HUES6 (cell line): ENCODE results near the gene ZNF329.

Source experiments
- H3K27ac ChIP-seq: 2 replicates; pipeline ENCODE4 v1.7.0; 2013; ENCODE audit warnings: low read depth, mild to moderate bottlenecking, low read length, inconsistent platforms
- H3K27me3 ChIP-seq: 2 replicates; pipeline ENCODE4 v1.6.1; 2013; ENCODE audit warnings: low read length; ENCODE audit not compliant: control insufficient read depth, insufficient read depth
- H3K36me3 ChIP-seq: 2 replicates; pipeline ENCODE4 v1.6.1; 2013; ENCODE audit warnings: low read length; ENCODE audit not compliant: control insufficient read depth, insufficient read depth
- H3K4me1 ChIP-seq: 2 replicates; pipeline ENCODE4 v1.6.1; 2013; ENCODE audit warnings: low read length; ENCODE audit not compliant: control insufficient read depth, insufficient read depth
- H3K4me3 ChIP-seq: 2 replicates; pipeline ENCODE4 v1.5.1; 2013; ENCODE audit warnings: low read depth, low read length
- H3K9ac ChIP-seq: one replicate; pipeline ENCODE4 v1.6.1; 2013; ENCODE audit warnings: mild to moderate bottlenecking, low read length
- H3K9me3 ChIP-seq: 2 replicates; pipeline ENCODE4 v1.6.1; 2013; ENCODE audit warnings: low read depth, low read length; ENCODE audit not compliant: control insufficient read depth, insufficient read depth

Gene ZNF329

DNA sequence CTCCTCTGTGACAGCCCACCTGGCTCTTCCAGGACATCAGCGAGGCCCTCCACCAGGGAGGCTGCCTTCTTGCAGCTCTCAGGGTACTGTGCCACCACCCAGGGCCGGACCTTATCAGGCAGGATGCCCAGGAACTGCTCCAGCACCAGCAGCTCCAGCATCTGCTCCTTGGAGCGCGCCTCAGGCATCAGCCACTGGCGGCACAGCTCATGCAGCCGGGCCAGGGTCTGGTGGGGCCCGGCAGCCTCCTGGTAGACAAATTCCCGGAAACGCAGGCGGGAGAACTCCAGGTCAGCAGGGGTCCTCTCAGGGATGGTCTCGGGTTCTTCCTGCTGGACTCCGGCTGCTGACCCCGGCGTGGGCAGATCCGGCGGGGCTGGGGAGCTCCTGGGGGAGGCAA is 60.7 kb downstream of the ZNF329 start:
- Histone ChIP-seq H3K4me3 (no peak overlapping the region), H3K36me3 (peaks cover 42% of the 10 kb centered on the region), H3K27me3 (no peaks in the 10 kb centered on the region), H3K9me3 (peaks cover 40% of the 10 kb centered on the region), H3K27ac (no peak overlapping the region), H3K4me1 (no peaks in the 10 kb centered on the region), H3K9ac (no peak overlapping the region)

DNA sequence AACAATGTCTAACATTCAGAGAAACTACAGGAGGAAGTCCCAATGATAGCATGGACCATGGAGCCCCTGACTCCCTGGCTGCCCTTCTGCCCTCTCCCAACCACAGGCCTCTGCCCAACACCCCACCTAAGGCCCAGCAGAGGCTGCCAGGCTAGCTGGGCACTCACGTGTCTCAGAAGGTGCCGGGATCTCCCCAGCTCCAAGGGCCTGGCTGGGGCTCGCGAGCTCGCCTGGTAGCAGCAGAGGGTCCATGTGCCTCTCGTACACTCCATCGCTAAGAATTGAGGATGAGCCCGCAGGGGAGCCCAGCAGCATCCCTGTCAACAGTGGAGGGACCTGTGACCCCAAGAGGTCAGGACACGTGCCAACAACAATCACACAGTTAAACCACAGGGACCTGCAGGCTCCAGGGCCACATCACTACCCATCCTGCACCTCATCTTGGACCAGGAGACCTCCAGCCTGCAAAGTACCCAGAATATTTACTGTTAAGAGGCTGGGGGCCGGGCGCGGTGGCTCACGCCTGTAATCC is 62.0 kb downstream of the ZNF329 start:
- H3K27me3 ChIP-seq = no peaks in the 10 kb centered on the region
- no peak overlapping the region for H3K9ac ChIP-seq
- H3K4me3 ChIP-seq = no peak overlapping the region
- H3K4me1 ChIP-seq = no peaks in the 10 kb centered on the region
- H3K9me3 ChIP-seq = peaks cover 47% of the 10 kb centered on the region
- H3K27ac ChIP-seq = no peak overlapping the region
- H3K36me3 ChIP-seq = peaks cover 52% of the 10 kb centered on the region

DNA sequence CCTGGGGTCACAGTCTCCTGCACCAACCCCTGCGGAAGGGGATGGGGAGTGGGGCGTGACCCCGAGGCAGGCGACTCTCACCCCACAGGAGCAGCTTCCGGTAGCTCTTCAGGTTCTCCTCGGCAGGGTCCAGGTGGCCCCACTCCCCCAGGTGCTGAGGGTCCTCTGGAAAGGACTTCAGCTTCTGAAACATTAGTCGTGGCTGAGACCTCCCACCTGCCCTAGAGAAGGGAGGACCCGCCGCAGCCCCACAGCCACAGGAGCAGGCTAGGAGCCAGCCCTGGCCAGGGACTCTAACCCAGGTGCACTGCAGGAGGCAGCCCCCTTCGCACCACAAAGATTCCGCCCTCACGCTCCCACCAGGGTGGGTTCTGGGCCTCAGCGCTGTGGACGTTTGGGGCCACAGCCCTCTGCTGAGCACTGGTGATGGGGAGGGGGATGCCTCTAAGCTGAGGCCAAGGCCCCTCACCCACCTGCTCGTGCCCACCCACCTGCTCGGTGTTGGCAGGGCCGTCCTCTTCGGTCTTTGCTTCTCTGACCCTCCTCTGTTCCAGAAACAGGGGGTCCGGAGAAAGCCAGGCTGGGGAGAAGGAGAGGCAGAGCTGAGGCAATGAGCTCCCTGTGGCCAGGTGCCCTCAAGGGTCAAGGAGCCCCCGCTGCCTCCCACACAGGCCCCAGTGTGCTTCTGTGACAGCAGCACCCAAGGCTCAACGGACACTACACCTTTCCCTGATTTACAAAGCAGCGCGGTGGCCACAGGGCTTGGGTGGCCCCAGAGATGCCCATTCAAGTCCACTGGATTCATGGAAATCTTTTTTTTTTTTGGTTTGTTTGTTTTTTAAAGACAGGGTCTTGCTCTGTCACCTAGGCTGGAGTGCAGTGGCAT is 63.5 kb downstream of the ZNF329 start:
- Histone ChIP-seq H3K27me3 (no peaks in the 10 kb centered on the region), H3K4me3 (no peak overlapping the region), H3K4me1 (no peaks in the 10 kb centered on the region), H3K36me3 (peaks cover 53% of the 10 kb centered on the region), H3K9me3 (peaks cover 53% of the 10 kb centered on the region), H3K9ac (no peak overlapping the region), H3K27ac (no peak overlapping the region)

DNA sequence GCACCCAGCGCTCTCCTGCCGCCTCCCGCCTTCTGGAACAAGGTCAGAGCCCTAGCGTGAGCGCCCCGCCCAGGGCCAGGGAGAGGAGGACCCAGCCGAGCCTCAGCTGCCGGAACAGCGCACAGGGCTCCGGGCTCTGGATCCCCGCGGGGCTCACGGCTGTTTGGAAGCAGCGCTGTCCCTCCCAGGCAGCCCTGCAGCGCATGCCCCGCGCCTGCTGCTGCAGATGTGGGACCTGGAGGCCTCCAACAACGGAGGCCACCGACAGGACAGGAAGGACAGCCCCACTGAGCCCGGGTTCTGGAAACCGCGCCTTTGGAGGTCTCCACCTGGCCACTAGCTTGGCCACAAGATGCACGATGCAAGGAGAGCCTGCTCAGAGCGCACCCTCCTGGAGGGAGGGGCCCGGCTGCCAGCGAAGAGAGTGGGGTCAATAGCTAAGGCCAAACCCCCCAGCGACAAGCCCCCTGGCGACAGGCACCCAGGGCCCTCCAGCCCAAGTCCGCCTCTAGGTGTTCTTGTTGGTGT is 65.2 kb downstream of the ZNF329 start:
- H3K9me3 ChIP-seq = peaks cover 63% of the 10 kb centered on the region
- no peaks in the 10 kb centered on the region for H3K27me3 ChIP-seq
- H3K4me1 ChIP-seq = no peaks in the 10 kb centered on the region
- H3K27ac ChIP-seq = no peak overlapping the region
- peaks cover 53% of the 10 kb centered on the region for H3K36me3 ChIP-seq
- H3K4me3 ChIP-seq = no peak overlapping the region
- H3K9ac ChIP-seq = no peak overlapping the region

DNA sequence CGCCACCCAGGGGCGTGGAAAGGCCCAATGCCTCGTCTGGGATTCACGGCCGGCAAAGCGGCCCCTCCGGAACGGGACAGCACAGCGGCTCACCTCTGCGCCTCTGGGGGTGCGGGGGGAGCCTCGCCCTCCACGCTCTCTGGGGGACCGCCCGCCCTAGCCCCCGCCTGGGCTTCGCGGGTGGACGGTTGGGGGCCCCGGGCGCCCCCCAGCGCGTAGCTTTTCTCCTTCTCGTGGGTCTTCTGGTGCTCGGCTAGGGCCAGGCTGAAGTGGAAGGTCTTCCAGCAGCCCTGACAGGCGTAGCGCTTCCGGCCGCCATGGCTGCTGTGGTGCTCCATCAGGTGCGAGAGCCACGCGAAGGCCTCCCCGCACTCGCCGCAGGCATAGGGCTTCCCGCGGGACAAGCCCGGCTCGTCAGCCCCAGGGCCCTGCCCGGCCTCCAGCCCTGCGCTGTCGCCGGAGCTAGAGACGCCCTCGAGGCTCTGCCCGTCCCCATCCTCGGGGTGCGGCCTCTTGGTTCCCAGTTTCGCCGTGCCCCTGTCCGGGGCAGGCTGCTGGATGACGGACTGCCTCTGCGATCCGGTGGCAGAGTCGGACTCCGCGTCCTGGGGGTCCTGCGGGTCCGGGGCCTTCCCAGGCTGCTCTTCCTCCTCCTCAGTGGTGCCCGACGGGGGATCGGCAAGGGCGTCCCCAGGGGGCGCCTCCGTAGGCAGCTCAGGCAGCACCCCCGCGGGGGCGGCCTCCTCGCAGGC is 65.8 kb downstream of the ZNF329 start:
- H3K27ac ChIP-seq = no peak overlapping the region
- H3K9ac ChIP-seq = no peak overlapping the region
- peaks cover 47% of the 10 kb centered on the region for H3K36me3 ChIP-seq
- H3K4me3 ChIP-seq = no peak overlapping the region
- H3K27me3 ChIP-seq = no peaks in the 10 kb centered on the region
- no peaks in the 10 kb centered on the region for H3K4me1 ChIP-seq
- H3K9me3 ChIP-seq = peaks cover 64% of the 10 kb centered on the region

DNA sequence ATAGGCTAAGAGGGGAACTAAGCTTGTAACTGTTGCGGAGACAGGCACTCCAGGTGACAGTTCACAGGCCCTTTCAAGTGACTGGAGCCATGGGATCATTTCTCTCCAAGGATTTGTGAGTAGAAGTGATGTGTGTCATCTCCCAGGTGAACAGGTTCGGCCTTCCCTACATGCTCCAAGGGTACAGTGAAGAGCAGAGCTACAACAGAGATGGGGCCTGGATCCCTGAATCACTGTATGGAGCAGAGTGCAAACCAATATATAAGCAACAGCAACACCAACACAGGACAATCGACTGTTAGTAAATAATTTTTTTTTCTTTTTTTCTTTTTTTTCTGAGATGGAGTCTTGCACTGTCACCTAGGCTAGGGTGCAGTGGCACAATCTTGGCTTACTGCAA is 67.6 kb downstream of the ZNF329 start:
- no peaks in the 10 kb centered on the region for H3K27me3 ChIP-seq
- no peak overlapping the region for H3K9ac ChIP-seq
- no peak overlapping the region for H3K27ac ChIP-seq
- peaks cover 37% of the 10 kb centered on the region for H3K36me3 ChIP-seq
- peaks cover 62% of the 10 kb centered on the region for H3K9me3 ChIP-seq
- no peak overlapping the region for H3K4me3 ChIP-seq
- no peaks in the 10 kb centered on the region for H3K4me1 ChIP-seq

DNA sequence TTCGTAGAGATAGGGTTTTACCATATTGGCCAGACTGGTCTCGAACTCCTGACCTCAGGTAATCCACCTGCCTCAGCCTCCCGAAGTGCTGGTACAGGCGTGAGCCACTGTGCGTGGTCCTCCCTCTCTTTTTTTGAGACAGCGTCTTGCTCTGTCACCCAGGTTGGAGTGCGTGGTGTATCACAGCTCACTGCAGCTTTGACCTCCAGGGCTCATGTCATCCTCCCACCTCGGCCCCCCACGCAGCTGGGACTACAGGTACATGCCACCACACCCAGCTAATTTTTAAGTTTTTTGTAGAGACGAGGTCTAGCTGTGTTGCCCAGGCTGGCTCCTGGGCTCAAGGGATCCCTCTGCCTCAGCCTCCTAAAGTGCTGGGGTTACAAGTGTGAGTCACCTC is 70.8 kb downstream of the ZNF329 start:
- H3K36me3 ChIP-seq = peaks cover 11% of the 10 kb centered on the region
- peaks cover 68% of the 10 kb centered on the region for H3K9me3 ChIP-seq
- no peak overlapping the region for H3K27ac ChIP-seq
- no peaks in the 10 kb centered on the region for H3K4me1 ChIP-seq
- no peak overlapping the region for H3K4me3 ChIP-seq
- no peak overlapping the region for H3K9ac ChIP-seq
- no peaks in the 10 kb centered on the region for H3K27me3 ChIP-seq
